GM23338 (cell line): ENCODE measurements around the gene FIGNL1. TPM values are rescaled to one million over a fixed set of nuclear protein-coding genes. Genes with fewer than 3 reads are reported as not detected.

Experiments
- ATAC-seq: fragments of 200-7000 bp; cut with Tn5 transposase; 3 replicates; pipeline ENCODE4 v1.9.1; 2020
- DNase-seq: peaks from one replicate; pipeline ENCODE4 v3.0.0-alpha.2; 2015; ENCODE audit warnings: low spot score
- H2AFZ ChIP-seq: fragments of 200-600 bp; sonication (generic); 2 replicates; pipeline ENCODE4 v1.8.0; 2016; ENCODE audit warnings: antibody characterized with exemption, mild to moderate bottlenecking, moderate library complexity
- H3F3A ChIP-seq: fragments of 200-600 bp; sonication (generic); replicated peaks from 2 replicates; pipeline ENCODE4 v1.8.0; 2017; ENCODE audit warnings: antibody characterized with exemption, mixed run types, low read depth
- H3K27ac ChIP-seq: fragments of 200-600 bp; sonication (generic); 2 replicates; pipeline ENCODE4 v1.6.1; 2016; ENCODE audit warnings: low read depth
- H3K27me3 ChIP-seq: fragments of 200-600 bp; sonication (generic); 2 replicates; pipeline ENCODE4 v1.8.0; 2016; ENCODE audit warnings: mild to moderate bottlenecking, mixed run types, moderate library complexity; ENCODE audit not compliant: insufficient read depth
- H3K36me3 ChIP-seq: fragments of 200-600 bp; sonication (generic); 2 replicates; pipeline ENCODE4 v1.8.0; 2016; ENCODE audit warnings: mild to moderate bottlenecking; ENCODE audit not compliant: insufficient read depth
- H3K4me1 ChIP-seq: fragments of 200-600 bp; sonication (generic); 2 replicates; pipeline ENCODE4 v1.8.0; 2016; ENCODE audit warnings: mild to moderate bottlenecking, moderate library complexity; ENCODE audit not compliant: insufficient read depth
- H3K4me2 ChIP-seq: fragments of 200-600 bp; sonication (generic); 2 replicates; pipeline ENCODE4 v1.7.1; 2017; ENCODE audit warnings: mixed run types
- H3K4me3 ChIP-seq: fragments of 200-600 bp; sonication (generic); 2 replicates; pipeline ENCODE4 v1.6.1; 2016; ENCODE audit warnings: mixed run types
- H3K79me2 ChIP-seq: fragments of 200-600 bp; sonication (generic); replicated peaks from 2 replicates; pipeline ENCODE4 v1.8.0; 2017; ENCODE audit warnings: mild to moderate bottlenecking; ENCODE audit not compliant: insufficient read depth
- H3K9me2 ChIP-seq: fragments of 200-600 bp; sonication (generic); 2 replicates; pipeline ENCODE4 v1.8.0; 2017; ENCODE audit not compliant: insufficient read depth
- H4K20me1 ChIP-seq: fragments of 200-600 bp; sonication (generic); replicated peaks from 2 replicates; pipeline ENCODE4 v1.8.0; 2017; ENCODE audit warnings: mild to moderate bottlenecking; ENCODE audit not compliant: insufficient read depth
- H3K27ac Mint-ChIP-seq: 2 replicates; pipeline ENCODE4 v1.8.0; 2020; ENCODE audit warnings: inconsistent platforms, mild to moderate bottlenecking, moderate library complexity, mixed read lengths
- H3K27me3 Mint-ChIP-seq: 3 replicates; pipeline ENCODE4 v1.8.0; 2022; ENCODE audit warnings: low read depth, mild to moderate bottlenecking, moderate library complexity, mixed read lengths, inconsistent platforms; ENCODE audit not compliant: insufficient read depth, poor library complexity
- H3K36me3 Mint-ChIP-seq: 3 replicates; pipeline ENCODE4 v1.8.0; 2021; ENCODE audit warnings: low read depth, mild to moderate bottlenecking, inconsistent platforms, moderate library complexity, mixed read lengths
- H3K4me1 Mint-ChIP-seq: 3 replicates; pipeline ENCODE4 v1.8.0; 2020; ENCODE audit warnings: mild to moderate bottlenecking, inconsistent platforms, mixed read lengths
- H3K4me3 Mint-ChIP-seq: 3 replicates; pipeline ENCODE4 v1.8.0; 2021; ENCODE audit warnings: moderate library complexity, mild to moderate bottlenecking, inconsistent platforms, mixed read lengths
- H3K9me3 Mint-ChIP-seq: 3 replicates; pipeline ENCODE4 v1.8.0; 2020; ENCODE audit warnings: moderate library complexity, mild to moderate bottlenecking, inconsistent platforms, mixed read lengths
- ETS1 ChIP-seq: IDR thresholded peaks from 2 replicates; pipeline ENCODE4 v1.6.1; 2016; ENCODE audit warnings: antibody characterized with exemption
- EZH2 ChIP-seq: fragments of 200-600 bp; sonication (generic); IDR thresholded peaks from one replicate; pipeline ENCODE4 v1.8.0; 2017; ENCODE audit warnings: antibody characterized with exemption, mild to moderate bottlenecking, low read depth; ENCODE audit not compliant: unreplicated experiment
- EZH2phosphoT487 ChIP-seq: fragments of 200-600 bp; sonication (generic); IDR thresholded peaks from one replicate; pipeline ENCODE4 v1.8.1; 2018; ENCODE audit warnings: antibody characterized with exemption; ENCODE audit not compliant: unreplicated experiment
- JUNB ChIP-seq: IDR thresholded peaks from one replicate; pipeline ENCODE4 v1.6.1; 2016; ENCODE audit warnings: antibody characterized with exemption; ENCODE audit not compliant: unreplicated experiment
- NANOG ChIP-seq: IDR thresholded peaks from 2 replicates; pipeline ENCODE4 v1.6.1; 2016; ENCODE audit warnings: antibody characterized with exemption, borderline replicate concordance
- STAT1 ChIP-seq: IDR thresholded peaks from one replicate; pipeline ENCODE4 v1.6.1; 2016; ENCODE audit warnings: antibody characterized with exemption; ENCODE audit not compliant: unreplicated experiment
- ZNF114 ChIP-seq: fragments of 250-450 bp; sonication (Bioruptor Pico); IDR thresholded peaks from 2 replicates; pipeline ENCODE4 v1.5.0; 2020; ENCODE audit warnings: mild to moderate bottlenecking, moderate library complexity
- ZNF331 ChIP-seq: fragments of 250-450 bp; sonication (Bioruptor Pico); IDR thresholded peaks from 2 replicates; pipeline ENCODE4 v1.5.0; 2020; ENCODE audit warnings: low read depth, mild to moderate bottlenecking, moderate library complexity
- ZNF462 ChIP-seq: fragments of 250-450 bp; sonication (Bioruptor Pico); IDR thresholded peaks from 2 replicates; pipeline ENCODE4 v1.5.0; 2020; ENCODE audit warnings: mild to moderate bottlenecking, moderate library complexity
- polyA plus RNA-seq: library from polyadenylated mRNA; unstranded; fragments of >200 nt; fragmentation: Nextera tagmentation; extraction: Ambion mirVana; gene quantifications from 2 replicates; pipeline ENCODE4 v1.2.1, GENCODE V29; 2016
- total RNA-seq: library from RNA; depleted of rRNA; stranded (reverse); fragments of >200 nt; shearing (Covaris generic); gene quantifications from 2 replicates; pipeline ENCODE4 v1.2.3, GENCODE V29; 2014

FIGNL1 gene
- total and polyA plus RNA-seq, 2 experiments from 2014 or later: 6.6 to 24.9 TPM

- H3K4me3 Mint-ChIP-seq: no peak overlapping the region
- Histone ChIP-seq H3K4me1 (no peaks in the 10 kb centered on the region), H3K9me2 (no peaks in the 10 kb centered on the region), H3F3A (no peaks in the 10 kb centered on the region), H2AFZ (no peak overlapping the region), H3K79me2 (no peaks in the 10 kb centered on the region), H3K36me3 (peaks cover 5% of the 10 kb centered on the region; the same call in 1 of the 2 replicates), H3K27me3 (no peaks in the 10 kb centered on the region), H3K4me2 (no peak overlapping the region), H3K4me3 (no peak overlapping the region), H3K27ac (no peak overlapping the region), H4K20me1 (no peaks in the 10 kb centered on the region)
- DNase-seq: no peak
- H3K27ac Mint-ChIP-seq: no peak overlapping the region
- no peak for TF ChIP-seq ETS1
- TF ChIP-seq NANOG: no peak
- TF ChIP-seq JUNB: no peak
- no peak for TF ChIP-seq ZNF114 (CRISPR knock-in tag)
- TF ChIP-seq EZH2phosphoT487: no peak
- TF ChIP-seq ZNF331: no peak
- no peak for TF ChIP-seq STAT1
- no peak for TF ChIP-seq ZNF462 (CRISPR knock-in tag)
- TF ChIP-seq EZH2: no peak
- H3K36me3 Mint-ChIP-seq: 0 out of 3 replicates have a peak, but pooled peaks cover 5% of the 10 kb centered on the region
- H3K4me1 Mint-ChIP-seq: peaks cover 3% of the 10 kb centered on the region; the same call in 1 of the 3 replicates
- peaks cover 38% of the 10 kb centered on the region for H3K9me3 Mint-ChIP-seq
- no peaks in the 10 kb centered on the region for H3K27me3 Mint-ChIP-seq
- no peak for ATAC-seq
These were observed 41.1 kb upstream of the FIGNL1 start for GRCh38 chr7:50491209-50491608.
